Suprapubic skin (tissue), 4 donors: ENCODE measurements around the gene GTF2H4.

Experiments
- CTCF ChIP-seq, 2 donors: fragments of 200-600 bp in 1 of 2; fragments of 450-650 bp in 1 of 2; sonication (generic) in 1 of 2; IDR thresholded peaks; one replicate each; pipeline ENCODE4 v1.5.1; 2016 to 2019; ENCODE audit warnings: antibody characterized with exemption in 2 of 2, mild to moderate bottlenecking in 1 of 2, moderate library complexity in 1 of 2
- EP300 ChIP-seq: sonication (generic); formaldehyde crosslinking; IDR thresholded peaks from one replicate; pipeline ENCODE4 v1.6.1; 2017; ENCODE audit warnings: antibody characterized with exemption
- POLR2AphosphoS5 ChIP-seq, 3 donors: sonication (generic); formaldehyde crosslinking; IDR thresholded peaks; one replicate each; pipeline ENCODE4 v1.6.1; 2017; ENCODE audit warnings: antibody characterized with exemption in 3 of 3

GRCh38 chr6:30937265-30937664, 29.3 kb downstream of the GTF2H4 start:
- no peak for TF ChIP-seq CTCF (IDR thresholded peaks at IDR 0.05)
- no peak for TF ChIP-seq POLR2AphosphoS5 (IDR thresholded peaks at IDR 0.05)
- TF ChIP-seq EP300, result no peak
